HPDE6-E6E7 (cell line): ENCODE data around the gene KCTD19.

Experiments used
- DNase-seq: peaks from one replicate; pipeline ENCODE4 v3.0.0; 2011; ENCODE audit warnings: missing footprints; ENCODE audit errors: extremely low spot score

KCTD19 gene

DNA sequence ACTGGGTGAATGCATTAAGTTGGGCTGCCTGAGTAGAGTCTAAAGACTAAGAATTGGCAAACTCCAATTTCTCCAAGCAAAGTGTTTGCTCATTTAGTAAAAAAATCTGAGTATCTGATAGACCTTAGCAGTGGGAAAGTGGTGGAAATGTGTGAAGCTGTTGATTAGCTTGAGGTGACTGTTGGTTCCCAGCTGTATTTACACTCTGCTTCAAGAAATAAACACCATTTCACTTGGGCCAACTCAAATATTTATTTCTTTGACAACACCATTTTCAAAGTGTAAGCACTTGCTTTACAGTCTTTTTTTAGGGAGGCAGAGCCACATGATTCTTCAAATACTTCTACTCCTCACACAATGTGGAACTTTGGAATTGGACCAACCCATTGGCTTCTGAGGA lies 8.7 kb downstream of the KCTD19 start:
- no peak for DNase-seq

DNA sequence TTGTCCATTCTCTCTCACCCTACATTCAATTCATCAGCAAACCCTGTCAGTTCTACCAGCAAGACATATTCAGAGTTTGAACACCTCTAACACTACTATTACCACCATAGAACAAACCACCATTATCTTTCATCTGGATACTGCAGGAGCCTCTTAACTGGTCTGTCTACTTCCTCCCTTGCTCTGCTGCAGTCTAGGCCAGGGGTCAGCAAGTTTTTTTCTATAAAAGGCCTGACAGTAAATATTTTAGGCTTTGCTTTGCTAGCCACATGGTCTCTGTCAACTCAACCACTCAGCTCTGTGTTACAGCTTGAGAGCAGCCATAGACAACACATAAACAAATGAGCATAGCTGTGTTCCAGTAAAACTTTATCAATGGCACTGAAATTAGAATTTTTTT lies 13.8 kb downstream of the KCTD19 start:
- no peak for DNase-seq

DNA sequence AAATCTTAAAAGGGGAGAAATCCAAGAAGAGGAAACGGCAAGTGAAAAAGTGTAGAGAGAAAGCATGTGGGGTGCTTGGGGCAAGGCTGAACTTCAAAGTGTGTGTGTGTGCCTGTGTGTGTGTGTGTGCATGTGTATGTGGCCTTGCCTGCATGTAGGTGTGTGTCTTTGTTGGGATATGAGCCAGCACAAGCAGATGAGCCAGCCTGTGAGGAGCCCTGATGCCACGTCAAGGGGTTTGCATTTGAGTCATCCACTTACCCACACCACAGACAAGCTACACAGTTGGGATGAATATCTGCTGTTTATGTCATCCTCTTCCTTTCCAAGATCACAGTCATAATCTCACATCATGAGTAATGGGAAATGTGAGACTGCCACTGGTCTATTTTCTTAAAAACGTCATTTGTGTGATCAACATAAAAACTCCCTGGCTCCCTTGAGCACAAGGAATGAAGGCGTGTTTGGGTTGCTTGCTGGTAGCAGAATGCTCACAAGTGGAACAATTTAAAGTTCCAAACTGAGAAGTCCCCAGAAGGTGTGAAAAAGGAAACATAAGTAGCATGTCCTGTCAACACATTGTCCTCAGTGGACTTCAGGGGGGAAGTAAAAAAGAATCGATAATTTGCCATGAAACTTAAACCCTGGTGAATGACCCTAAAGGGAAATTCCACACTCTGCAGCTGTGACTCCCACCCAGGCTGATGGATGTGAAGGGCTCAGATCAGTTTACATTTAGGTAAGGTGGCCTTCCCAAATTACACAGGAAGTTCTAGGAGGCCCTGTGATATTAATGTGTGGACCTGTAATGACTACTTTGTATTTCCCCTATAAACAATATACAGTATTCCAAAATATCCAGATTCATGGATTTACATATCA lies 14.7 kb downstream of the KCTD19 start:
- DNase-seq, result peak; percentile 100

DNA sequence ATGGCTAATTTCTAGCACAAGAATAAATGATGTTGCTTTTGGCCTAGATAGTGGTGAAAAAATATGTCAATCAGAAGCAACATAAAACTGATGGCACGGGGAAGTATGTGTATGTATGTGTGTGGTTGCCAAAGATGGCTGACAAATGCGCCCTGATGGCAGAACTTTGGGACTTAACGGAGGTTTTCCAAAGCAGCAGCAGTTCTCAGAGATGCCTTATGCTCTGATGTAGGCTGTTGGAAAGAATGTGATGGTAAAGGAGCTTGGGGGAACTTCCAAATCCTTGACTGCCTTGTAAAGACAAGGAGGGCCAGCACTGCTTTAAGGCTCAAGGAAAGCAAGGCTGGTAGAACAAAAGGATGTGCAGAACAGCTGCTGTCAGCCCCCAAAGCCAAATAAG lies 16.0 kb downstream of the KCTD19 start:
- DNase-seq, result no peak

DNA sequence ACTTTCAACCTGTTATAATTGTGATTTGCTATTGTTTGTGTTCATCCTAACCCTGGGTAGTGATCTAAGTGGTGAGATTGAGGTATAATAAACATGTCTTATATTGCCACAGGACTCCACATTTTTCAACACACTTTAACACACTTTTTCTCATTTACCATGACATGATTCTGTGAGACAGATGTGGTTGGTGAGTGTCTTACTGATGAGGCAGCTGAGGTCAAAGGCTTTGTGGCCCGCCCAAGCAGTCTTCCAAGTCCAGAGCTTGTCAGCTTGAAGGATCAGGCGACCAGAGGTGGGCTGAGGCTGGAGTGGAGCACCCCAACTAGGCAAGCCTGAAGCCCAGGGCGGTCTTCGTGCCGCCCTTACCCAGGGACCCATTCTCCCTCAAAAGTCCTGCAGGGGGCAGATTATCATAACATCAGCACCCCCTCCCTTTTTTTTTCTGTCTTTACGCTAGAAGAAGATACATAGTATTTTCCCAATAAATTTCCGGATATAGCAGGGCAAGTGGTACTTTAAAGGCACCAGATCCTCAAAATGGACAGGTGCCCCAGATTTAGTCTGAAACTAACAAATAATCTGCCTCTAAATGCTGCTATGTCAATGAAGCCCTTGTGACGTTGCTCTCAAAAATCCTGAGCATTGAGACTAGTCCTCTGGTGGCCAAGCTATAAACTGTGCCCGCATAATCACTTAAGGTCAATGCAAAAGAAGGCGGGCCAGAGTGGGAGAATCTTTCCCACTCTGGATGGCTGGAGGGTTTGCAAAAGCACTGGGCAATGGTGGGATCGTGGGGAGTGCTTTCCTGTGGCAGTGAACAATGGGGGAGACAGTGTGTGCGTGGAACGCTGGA lies 21.1 kb downstream of the KCTD19 start:
- DNase-seq, result no peak

DNA sequence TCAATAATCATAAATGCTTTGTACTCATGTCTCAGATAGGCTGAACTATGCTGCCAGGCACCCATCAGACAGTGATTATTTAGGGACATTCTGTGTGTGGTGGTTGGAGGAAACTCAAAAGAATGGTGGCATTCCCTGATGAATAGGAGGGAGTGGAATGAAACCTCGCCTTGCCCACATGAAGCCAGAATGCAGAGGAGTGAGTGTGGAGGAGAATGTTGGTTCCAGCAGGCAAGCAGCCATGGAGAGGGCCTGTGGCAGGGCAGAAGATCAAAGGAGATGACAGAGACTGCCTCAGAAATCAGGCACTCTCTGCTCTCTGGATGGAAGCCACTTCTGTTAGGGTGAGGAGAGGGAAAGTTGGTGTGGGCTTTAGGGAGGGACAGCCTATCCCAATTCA lies 22.5 kb downstream of the KCTD19 start:
- DNase-seq, result no peak

DNA sequence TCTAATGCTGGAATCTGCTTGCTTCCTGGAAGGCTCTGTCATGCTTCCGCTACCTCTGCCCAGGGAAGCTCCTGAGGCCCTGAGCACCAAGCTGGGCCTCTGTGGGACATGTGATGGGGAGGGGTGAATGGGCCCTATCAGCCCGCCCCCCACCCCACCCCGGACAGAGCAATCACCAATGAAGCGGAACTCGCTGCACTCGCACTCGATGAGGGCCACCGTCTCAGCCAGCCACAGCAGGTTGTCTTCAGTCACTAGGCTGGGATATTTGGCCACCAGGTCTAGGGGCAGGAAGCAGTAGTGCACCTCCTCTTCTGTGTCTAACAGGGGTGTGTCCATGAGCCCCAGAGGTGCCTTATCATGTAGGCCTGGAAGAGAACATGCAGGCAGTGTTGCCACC lies 23.6 kb downstream of the KCTD19 start:
- no peak for DNase-seq

DNA sequence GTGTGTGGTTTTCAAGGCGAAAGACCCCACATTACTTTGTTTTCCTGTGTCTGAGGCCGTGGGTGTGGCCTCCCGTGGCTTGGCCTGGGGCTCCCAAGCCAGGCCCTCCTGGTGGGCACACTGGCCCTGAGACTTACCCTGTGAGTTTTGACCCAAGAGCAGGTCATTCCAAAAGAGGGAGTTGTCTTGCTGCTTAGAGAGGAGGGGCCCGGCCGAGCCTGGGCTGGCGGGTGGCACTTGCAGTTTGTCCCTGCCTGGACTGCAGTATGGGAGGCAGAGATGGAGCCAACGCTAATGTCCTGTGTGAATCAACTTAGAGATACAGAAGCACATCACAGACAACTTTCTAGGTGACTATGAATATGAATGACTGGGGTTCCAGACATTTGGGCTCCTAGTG lies 24.5 kb downstream of the KCTD19 start:
- DNase-seq, result no peak

DNA sequence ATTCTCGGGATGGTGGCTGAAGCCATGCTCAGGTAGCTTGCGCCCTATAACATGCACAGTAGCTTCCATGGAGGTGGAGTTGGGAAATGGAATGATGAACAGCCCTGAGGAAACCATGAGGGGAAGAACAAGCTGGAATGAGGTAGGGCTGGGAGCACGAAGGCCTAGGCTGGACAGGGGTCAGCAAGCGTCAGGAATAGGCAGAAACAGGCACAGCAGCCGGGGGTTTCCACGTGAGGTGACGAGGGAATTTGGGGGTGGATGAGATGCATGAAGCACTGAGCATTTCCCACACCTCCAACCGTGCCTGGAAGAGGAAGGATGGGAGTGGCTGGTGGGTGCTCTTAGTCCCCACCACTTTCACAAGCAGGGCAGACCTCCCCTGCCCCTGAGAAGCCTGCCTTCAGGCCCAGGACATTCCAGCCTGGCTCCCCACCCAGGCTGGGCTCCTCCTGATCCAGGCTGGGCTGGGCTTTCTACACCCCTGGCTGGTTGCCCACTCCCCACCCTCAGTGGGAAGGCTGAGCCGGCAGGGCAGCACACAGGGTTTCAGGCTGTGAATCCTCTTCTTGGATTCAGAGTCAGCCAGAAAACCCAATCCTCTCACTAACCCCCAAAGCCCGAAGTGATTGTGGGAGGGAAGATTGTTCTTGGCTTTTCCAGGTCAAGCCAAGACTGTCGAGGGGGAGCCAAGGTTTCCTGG lies 25.3 kb downstream of the KCTD19 start:
- DNase-seq, result no peak

DNA sequence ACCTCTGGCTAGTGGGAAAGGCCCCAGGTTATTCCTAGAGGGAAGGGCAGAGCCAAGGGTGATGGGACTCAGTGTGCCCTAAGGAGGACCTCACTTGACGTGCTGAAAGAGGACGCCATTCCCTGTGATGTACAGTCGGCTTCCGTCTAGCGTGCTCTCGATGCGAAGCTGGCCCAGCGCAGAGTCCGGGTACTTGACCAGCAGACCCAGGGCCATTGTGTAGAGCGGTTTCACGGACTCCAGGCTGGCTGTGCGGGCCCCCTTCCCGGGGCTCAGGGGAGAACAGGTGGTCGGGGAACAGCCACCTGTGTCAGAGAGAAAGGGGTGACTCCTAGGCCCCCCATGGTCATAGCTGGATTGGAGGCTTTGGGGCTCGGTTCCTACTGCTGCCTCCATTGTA lies 27.3 kb downstream of the KCTD19 start:
- DNase-seq, result no peak

DNA sequence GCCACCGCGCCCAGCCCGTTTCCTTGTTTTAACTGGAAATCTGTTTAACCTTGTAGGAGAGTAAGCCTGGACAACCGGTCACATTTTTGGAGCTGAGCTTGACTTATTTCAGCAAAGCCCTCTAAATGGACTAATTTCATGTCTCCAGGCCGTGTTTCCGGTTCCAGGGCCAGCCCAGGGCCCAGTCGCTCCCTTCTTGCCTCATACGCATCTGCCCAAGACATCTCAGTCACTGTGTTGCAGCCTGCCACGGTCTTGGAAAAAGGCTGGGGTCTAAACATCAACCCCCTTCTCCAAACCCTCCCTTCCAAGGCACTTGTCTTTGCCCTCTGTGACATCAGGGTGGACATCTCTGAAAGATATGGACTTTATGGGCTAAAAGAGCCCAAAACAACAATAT lies 28.3 kb downstream of the KCTD19 start:
- DNase-seq, result no peak

DNA sequence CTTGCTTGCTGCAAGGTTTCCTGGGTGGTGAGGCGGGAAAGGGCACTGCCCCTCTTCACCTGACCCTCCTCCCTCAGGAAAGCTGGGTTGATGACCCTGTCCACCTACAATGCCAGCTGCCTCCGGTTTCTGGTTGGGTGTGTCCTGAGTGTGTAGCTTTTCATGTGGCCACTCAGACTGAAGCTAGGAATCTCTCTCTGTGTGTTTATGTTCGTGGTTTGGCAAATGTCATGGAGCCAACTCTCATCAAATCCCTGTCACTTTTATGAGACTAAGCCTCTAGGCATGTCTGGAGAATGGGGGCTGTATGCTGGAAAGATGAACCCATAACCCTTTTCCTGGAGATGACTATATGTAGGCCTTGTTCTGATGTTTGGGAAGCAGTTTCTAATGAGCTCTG lies 30.1 kb downstream of the KCTD19 start:
- no peak for DNase-seq

DNA sequence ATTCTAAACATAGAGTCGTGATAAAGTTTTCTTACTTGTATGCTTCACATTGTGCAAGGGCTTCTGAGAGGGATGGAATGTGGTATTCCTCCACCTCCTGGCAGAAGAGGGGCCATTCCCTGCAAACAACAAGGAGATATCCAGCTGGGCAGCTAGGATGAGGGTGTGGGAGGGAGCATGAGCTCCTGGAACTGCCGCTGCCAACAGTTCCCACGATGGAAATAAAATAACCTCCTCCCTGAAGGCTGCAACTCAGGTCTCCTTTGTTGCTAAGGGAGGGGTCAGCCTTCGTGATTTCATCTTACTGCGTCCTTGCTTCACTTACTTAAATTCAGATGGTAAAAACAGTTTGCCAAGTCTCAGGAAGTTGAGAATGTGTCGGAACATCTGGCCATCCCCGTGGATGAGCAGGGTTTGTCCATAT lies 31.6 kb downstream of the KCTD19 start:
- no peak for DNase-seq

DNA sequence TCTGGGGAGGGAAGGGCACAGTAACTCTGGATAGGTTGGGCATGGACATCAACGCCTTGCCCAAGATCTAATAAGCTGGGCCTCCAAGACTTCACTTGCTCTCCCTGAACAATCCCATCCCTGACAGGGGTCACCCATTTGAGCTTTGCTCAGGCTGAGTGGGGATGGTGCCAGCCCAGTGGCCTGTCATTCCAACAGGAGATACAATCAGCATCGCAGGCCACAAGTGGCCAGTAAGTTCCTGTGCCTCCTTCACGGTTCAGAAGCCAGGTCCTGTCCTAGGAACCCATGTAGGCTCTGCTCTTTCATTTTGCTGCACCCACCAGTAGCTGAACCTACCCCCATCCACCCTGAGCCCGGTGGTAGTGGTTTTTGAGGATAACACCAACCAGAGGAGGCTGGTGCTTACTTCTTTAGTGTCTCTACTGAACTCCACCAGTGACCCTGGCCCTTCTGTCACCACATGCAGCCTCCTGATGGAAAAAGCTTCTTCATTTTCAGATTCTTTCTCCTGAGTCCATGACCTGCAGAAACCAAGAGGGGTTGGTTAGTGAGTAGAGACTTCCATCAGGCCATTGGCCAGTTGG lies 32.3 kb downstream of the KCTD19 start:
- DNase-seq, result no peak

DNA sequence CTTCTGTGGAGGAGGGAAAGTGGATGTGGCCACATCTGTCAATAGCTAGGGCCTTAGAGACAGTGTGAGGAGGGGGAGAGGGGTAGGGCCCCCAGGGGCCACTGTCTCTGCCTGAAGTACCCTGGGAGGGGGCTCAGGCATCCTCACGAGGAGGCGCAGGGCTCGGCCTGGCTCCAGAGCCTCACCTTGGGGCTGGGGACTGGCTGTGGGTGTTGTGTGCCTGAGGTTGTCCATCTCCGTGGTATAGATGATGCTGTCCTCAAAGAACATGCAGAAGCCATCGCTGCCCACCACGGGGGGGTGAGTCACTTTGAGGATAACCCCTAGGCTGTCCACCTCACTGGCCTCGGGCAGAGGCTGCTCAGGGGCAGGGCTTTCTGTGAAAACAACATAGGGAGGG lies 35.1 kb downstream of the KCTD19 start:
- DNase-seq, result no peak

DNA sequence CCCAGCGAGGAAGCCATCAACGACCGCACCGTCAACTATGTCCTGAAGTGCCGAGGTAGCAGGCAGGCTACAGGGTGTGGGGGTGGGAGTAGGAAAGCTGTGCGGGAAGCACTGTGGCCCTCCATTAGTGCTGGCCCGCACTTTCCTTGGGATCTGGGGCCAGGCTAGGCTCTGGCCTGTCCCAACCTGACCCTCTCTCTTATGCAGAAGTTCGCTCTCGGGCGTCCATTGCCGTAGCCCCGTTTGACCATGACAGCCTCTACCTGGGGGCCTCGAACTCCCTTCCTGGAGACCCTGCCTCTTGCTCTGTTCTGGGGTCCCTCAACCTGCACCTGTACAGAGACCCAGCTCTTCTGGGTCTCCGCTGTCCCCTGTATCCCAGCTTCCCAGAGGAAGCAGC lies 38.6 kb downstream of the KCTD19 start:
- DNase-seq, result no peak

DNA sequence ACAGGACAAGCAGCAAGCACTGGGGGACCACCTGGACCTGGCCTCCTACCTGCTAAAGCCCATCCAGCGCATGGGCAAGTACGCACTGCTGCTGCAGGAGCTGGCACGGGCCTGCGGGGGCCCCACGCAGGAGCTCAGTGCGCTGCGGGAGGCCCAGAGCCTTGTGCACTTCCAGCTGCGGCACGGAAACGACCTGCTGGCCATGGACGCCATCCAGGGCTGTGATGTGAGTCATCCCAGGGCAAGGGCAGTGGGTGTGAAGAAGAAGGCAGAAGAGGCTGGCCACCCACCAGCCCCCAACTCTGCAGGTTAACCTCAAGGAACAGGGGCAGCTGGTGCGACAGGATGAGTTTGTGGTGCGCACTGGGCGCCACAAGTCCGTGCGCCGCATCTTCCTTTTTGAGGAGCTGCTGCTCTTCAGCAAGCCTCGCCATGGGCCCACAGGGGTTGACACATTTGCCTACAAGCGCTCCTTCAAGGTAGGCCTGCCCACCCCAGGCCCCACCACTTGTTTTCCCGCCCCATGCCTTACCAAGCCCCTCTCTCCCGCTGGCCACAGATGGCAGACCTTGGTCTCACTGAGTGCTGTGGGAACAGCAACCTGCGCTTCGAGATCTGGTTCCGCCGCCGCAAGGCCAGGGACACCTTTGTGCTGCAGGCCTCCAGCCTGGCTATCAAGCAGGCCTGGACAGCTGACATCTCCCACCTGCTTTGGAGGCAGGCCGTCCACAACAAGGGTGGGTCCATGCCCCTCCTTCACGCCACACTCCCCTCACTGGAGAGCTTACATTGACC lies 39.9 kb downstream of the KCTD19 start:
- DNase-seq, result no peak

DNA sequence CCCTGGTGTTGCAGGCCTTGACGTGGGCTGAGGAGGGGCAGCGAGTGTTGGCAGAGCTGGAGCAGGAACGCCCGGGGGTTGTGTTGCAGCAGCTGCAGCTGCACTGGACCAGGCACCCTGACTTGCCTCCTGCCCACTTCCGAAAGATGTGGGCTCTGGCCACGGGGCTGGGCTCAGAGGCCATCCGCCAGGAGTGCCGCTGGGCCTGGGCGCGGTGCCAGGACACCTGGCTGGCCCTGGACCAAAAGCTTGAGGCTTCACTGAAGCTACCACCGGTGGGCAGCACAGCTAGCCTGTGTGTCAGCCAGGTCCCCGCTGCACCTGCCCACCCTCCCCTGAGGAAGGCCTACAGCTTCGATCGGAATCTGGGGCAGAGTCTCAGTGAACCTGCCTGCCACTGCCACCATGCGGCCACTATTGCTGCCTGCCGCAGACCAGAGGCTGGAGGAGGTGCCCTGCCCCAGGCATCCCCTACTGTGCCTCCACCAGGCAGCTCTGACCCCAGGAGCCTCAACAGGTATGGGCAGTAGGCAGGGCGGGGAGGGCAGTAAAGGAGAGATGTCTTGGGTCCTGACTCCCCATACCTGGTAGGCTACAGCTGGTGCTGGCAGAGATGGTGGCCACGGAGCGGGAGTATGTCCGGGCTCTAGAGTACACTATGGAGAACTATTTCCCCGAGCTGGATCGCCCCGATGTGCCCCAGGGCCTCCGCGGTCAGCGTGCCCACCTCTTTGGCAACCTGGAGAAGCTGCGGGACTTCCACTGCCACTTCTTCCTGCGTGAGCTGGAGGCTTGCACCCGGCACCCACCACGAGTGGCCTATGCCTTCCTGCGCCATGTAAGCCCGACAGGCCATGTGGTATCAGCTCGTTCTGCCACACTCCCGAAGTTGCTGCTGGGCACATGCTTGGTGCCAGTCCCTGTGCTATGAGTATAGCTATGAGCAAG lies 41.6 kb downstream of the KCTD19 start:
- DNase-seq, result no peak

DNA sequence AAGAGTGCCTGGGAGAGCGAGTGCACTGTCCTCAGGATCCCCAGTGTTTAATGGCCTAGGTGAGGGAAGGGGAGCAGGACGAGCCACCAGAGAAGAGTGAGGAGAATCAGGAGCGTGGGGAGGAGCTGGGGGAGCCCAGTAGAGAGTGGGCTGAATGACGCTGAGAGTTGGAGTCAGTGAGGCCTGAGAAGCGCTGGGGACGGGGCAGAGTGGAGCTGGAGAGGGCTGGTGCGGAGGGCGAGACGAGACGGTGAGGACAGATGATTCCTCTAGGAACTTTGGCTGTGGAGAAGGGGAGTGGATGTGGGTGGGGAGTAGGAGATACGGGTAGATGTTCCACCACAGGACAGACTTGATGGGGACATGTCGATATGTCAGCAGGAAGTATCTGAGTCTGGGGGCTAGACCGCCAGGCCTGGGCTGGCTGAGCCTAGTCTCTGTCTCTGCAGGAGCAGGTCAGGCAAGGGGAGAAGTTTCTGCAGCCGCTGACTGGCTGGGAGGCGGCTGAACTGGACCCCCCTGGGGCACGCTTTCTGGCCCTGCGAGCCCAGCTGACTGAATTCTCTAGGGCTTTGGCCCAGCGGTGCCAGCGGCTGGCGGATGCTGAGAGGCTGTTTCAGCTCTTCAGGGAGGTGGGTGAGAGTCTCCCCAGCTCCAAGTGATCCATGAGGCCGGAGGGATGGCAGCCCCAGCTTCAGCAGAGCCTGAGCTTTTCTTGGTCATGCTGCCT lies 42.5 kb downstream of the KCTD19 start:
- no peak for DNase-seq
